DOHH2 (cell line): ENCODE measurements around the gene NAA10.

ENCODE experiments used
- H3F3A ChIP-seq: fragments of 200-600 bp; sonication (generic), shearing (Covaris generic); 2 replicates; pipeline ENCODE4 v1.6.0; 2016; ENCODE audit warnings: antibody characterized with exemption, mild to moderate bottlenecking; ENCODE audit not compliant: control insufficient read depth, insufficient read depth
- H3K27ac ChIP-seq: fragments of 200-600 bp; sonication (generic); 2 replicates; pipeline ENCODE4 v1.5.1; 2014; ENCODE audit warnings: low read depth, mild to moderate bottlenecking, low read length, moderate library complexity
- H3K27me3 ChIP-seq: fragments of 200-600 bp; sonication (generic); 2 replicates; pipeline ENCODE4 v1.6.1; 2014; ENCODE audit warnings: mild to moderate bottlenecking, low read length, mixed read lengths; ENCODE audit not compliant: control insufficient read depth
- H3K36me3 ChIP-seq: fragments of 200-600 bp; sonication (generic); 2 replicates; pipeline ENCODE4 v1.6.1; 2014; ENCODE audit warnings: mild to moderate bottlenecking, low read length, moderate library complexity, mixed read lengths; ENCODE audit not compliant: control insufficient read depth
- H3K4me1 ChIP-seq: fragments of 200-600 bp; sonication (generic); 2 replicates; pipeline ENCODE4 v1.6.1; 2014; ENCODE audit warnings: mild to moderate bottlenecking, low read length, mixed read lengths; ENCODE audit not compliant: control insufficient read depth
- H3K4me2 ChIP-seq: fragments of 200-600 bp; sonication (generic); 2 replicates; pipeline ENCODE4 v1.6.0; 2014; ENCODE audit warnings: mild to moderate bottlenecking, low read length, moderate library complexity
- H3K4me3 ChIP-seq: fragments of 200-600 bp; sonication (generic); 2 replicates; pipeline ENCODE4 v1.5.1; 2014; ENCODE audit warnings: mild to moderate bottlenecking, low read length, mixed read lengths
- H3K79me2 ChIP-seq: fragments of 200-600 bp; sonication (generic); 2 replicates; pipeline ENCODE4 v1.6.1; 2014; ENCODE audit warnings: mild to moderate bottlenecking, low read length, mixed read lengths; ENCODE audit not compliant: control insufficient read depth
- H3K9me2 ChIP-seq: fragments of 200-600 bp; sonication (generic); replicated peaks from 2 replicates; pipeline ENCODE4 v1.6.1; 2014; ENCODE audit warnings: mild to moderate bottlenecking, low read length, mixed read lengths; ENCODE audit not compliant: control insufficient read depth
- H3K9me3 ChIP-seq: fragments of 200-600 bp; sonication (generic); 2 replicates; pipeline ENCODE4 v1.6.1; 2014; ENCODE audit warnings: antibody characterized with exemption, low read length, mixed read lengths; ENCODE audit not compliant: control insufficient read depth, insufficient read depth
- H4K20me1 ChIP-seq: fragments of 200-600 bp; sonication (generic); 2 replicates; pipeline ENCODE4 v1.6.0; 2014; ENCODE audit warnings: low read depth, mild to moderate bottlenecking, antibody characterized with exemption, low read length, moderate library complexity; ENCODE audit not compliant: control insufficient read depth, insufficient read depth
- EZH2phosphoT487 ChIP-seq: fragments of 200-600 bp; sonication (generic); IDR thresholded peaks from 2 replicates; pipeline ENCODE4 v1.6.1; 2017; ENCODE audit warnings: borderline replicate concordance, mild to moderate bottlenecking, antibody characterized with exemption, low read length, moderate library complexity, mixed read lengths
- TF ChIP-seq, protein P1 (sequence below): fragments of 200-600 bp; sonication (generic); IDR thresholded peaks from one replicate; pipeline ENCODE4 v1.5.1; 2014; ENCODE audit warnings: antibody characterized with exemption, mild to moderate bottlenecking, low read depth, low read length; ENCODE audit not compliant: poor library complexity, severe bottlenecking

The NAA10 gene

DNA sequence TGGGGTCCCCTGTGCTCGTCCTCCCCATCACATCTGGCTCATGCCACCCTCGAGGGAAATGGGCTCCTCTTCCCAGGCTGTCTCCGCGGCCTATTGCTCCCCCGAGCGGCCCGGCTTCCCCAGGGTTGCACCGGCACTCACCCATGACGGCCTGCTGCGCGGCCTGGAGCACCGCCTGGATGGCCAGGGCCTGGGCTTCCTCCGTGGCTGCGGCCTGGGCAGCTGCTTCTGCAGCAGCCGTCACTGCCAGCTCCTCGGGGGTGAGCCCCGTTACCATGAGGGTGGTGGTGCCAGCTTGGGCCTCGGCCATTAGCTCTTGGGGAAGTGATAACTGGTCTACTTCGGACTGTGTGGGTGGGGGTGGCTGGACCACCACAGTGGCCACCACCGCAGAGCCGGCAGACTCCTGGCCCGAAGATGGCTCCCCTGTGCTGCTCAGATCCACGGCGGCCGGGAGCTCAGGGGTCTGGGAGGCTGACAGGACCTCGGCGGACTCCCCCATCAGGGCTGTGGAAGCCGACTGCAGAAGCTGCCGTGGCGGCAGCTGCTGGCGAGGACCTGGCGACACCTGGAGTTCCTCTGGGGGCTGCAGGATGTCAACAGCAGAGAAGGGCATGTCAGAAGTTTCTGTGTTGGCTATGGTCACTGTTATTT, 17.7 kb upstream of the NAA10 start:
- Histone ChIP-seq H3K79me2 (no peaks in the 10 kb centered on the region), H3F3A (peaks cover 4% of the 10 kb centered on the region; the same call in 1 of the 2 replicates), H3K9me2 (no peaks in the 10 kb centered on the region), H3K4me2 (no peak overlapping the region), H3K27ac (no peak overlapping the region), H3K36me3 (peaks cover 84% of the 10 kb centered on the region), H3K4me1 (no peaks in the 10 kb centered on the region), H3K27me3 (no peaks in the 10 kb centered on the region), H3K4me3 (no peak overlapping the region), H4K20me1 (no peaks in the 10 kb centered on the region), H3K9me3 (no peaks in the 10 kb centered on the region)
- TF ChIP-seq, protein P1, sequence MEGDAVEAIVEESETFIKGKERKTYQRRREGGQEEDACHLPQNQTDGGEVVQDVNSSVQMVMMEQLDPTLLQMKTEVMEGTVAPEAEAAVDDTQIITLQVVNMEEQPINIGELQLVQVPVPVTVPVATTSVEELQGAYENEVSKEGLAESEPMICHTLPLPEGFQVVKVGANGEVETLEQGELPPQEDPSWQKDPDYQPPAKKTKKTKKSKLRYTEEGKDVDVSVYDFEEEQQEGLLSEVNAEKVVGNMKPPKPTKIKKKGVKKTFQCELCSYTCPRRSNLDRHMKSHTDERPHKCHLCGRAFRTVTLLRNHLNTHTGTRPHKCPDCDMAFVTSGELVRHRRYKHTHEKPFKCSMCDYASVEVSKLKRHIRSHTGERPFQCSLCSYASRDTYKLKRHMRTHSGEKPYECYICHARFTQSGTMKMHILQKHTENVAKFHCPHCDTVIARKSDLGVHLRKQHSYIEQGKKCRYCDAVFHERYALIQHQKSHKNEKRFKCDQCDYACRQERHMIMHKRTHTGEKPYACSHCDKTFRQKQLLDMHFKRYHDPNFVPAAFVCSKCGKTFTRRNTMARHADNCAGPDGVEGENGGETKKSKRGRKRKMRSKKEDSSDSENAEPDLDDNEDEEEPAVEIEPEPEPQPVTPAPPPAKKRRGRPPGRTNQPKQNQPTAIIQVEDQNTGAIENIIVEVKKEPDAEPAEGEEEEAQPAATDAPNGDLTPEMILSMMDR = no peak
- TF ChIP-seq EZH2phosphoT487 = no peak

DNA sequence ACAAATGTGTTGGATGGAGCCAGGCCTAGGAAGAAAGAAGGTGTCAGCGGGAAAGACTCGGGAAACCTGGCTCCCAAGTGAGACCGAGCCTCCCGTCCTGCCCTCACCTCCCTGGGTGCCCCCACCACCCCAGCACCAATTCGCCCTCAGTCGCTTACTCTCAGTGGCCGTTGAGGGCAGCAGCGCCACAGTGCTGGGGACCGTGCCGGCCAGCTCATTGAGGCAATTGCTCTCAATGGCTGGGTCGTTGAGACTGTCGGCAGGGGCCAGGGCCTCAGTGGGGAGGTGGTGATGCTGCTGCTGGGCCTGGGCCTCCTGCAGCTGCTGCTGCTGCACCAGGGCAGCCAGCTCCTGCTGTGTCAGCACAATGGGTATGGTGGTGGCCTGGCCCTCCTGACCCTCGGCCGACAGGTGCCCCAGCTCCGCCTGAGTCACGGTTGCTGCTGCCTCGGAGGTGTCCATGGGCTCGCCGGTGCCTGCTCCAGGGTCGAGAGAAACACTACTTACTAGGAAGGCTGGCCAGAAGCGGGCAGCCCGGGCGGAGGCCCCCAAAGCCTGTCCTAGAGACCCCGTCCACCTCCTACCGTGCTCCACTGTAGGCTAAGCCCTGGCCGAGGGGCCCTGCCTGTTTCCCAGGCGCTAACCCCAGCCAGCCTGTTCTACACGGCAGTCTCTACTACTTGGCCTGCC, 17.0 kb upstream of the NAA10 start:
- H4K20me1 ChIP-seq = no peaks in the 10 kb centered on the region; the same call in 1 of the 2 replicates
- H3K9me2 ChIP-seq = no peaks in the 10 kb centered on the region
- H3K36me3 ChIP-seq = peaks cover 83% of the 10 kb centered on the region
- H3K27me3 ChIP-seq = no peaks in the 10 kb centered on the region
- H3K4me1 ChIP-seq = no peaks in the 10 kb centered on the region
- no peak overlapping the region for H3K27ac ChIP-seq
- no peak for TF ChIP-seq EZH2phosphoT487
- peaks cover 5% of the 10 kb centered on the region; the same call in 1 of the 2 replicates for H3F3A ChIP-seq
- H3K79me2 ChIP-seq = no peaks in the 10 kb centered on the region
- H3K9me3 ChIP-seq = no peaks in the 10 kb centered on the region
- no peak overlapping the region for H3K4me2 ChIP-seq
- H3K4me3 ChIP-seq = no peak overlapping the region

DNA sequence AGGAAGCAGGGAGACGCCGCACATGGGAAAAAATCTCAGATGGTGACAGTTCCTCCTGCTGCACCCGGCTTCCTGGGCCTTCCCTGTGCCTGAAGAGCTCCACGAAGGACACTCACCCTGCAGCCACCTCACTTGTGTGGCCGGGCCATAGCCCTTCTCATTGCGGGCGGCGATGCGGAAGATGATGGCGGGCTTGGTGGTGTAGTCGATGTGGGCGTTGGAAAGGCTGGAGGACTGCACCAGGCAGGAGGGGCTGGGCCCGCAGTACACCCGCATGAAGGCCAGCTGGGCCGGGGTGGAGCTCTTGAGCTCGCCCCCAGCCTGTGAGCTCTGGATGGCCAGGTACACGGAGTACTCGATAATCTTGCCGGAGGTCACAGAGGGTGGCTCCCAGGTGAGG, 15.3 kb upstream of the NAA10 start:
- Histone ChIP-seq H3K9me2 (no peaks in the 10 kb centered on the region), H3K4me3 (no peak overlapping the region), H3K4me2 (no peak overlapping the region), H3K4me1 (no peaks in the 10 kb centered on the region; the same call in 1 of the 2 replicates), H3K79me2 (no peaks in the 10 kb centered on the region), H4K20me1 (no peaks in the 10 kb centered on the region; the same call in 1 of the 2 replicates), H3K27ac (no peak overlapping the region), H3F3A (peaks cover 5% of the 10 kb centered on the region; the same call in 1 of the 2 replicates), H3K27me3 (no peaks in the 10 kb centered on the region), H3K9me3 (no peaks in the 10 kb centered on the region), H3K36me3 (peaks cover 72% of the 10 kb centered on the region)
- TF ChIP-seq, protein P1 = no peak
- no peak for TF ChIP-seq EZH2phosphoT487
